Measurements from ENCODE around the gene USH1C.

GRCh38 chr11:17494019-17494418 is 50.2 kb downstream of the USH1C start:
- TF ChIP-seq CTCF (conservative IDR thresholded peaks at IDR 0.05) (no peak), ZFX (IDR thresholded peaks at IDR 0.05) (no peak)

Data from C4-2B (cell line).